H1 (cell line): ENCODE measurements around the gene GPX4. TPM values are rescaled to one million over a fixed set of nuclear protein-coding genes. Genes with fewer than 3 reads are reported as not detected.

Experiments
- BCL11A ChIP-seq, 2 experiments: IDR thresholded peaks; one replicate each; pipeline ENCODE4 v1.6.1; 2011; ENCODE audit warnings: low read depth in 2 of 2, low read length in 2 of 2, mild to moderate bottlenecking in 2 of 2
- CBX5 ChIP-seq: fragments of 300-800, 300-1000 bp; sonication (generic); IDR thresholded peaks from 2 replicates; pipeline ENCODE4 v1.7.1; 2016; ENCODE audit warnings: antibody characterized with exemption, low read length, low read depth
- CEBPB ChIP-seq: IDR thresholded peaks from 2 replicates; pipeline ENCODE4 v1.6.1; 2012; ENCODE audit warnings: low read depth, low read length
- POLR2A ChIP-seq, 2 experiments: IDR thresholded peaks; 1 replicate in 1 of 2; 2 replicates in 1 of 2; pipeline ENCODE4 v1.6.1; 2011; ENCODE audit warnings: low read depth in 2 of 2, low read length in 2 of 2, mild to moderate bottlenecking in 2 of 2; ENCODE audit errors: control extremely low read depth in 1 of 2
- SP4 ChIP-seq: IDR thresholded peaks from 2 replicates; pipeline ENCODE4 v1.6.1; 2012; ENCODE audit warnings: low read length, inconsistent platforms
- SRF ChIP-seq: IDR thresholded peaks from 2 replicates; pipeline ENCODE4 v1.6.1; 2011; ENCODE audit warnings: mild to moderate bottlenecking, low read depth, low read length, moderate library complexity
- polyA plus RNA-seq, 7 experiments: library from polyadenylated mRNA; depleted of rRNA in 3 of 7; stranded (reverse) in 5 of 7; unstranded in 2 of 7; fragments of >200 nt in 5 of 7; fragments of 200-250 nt in 2 of 7; gene quantifications; 1 replicate in 5 of 7; 2 replicates in 1 of 7; 4 replicates in 1 of 7; pipeline versions ENCODE4 v1.2.1 to v1.2.3, GENCODE V29; 2011 to 2013; ENCODE audit warnings: missing spikeins in 2 of 7, mixed read lengths in 2 of 7
- total RNA-seq: library from RNA; stranded (reverse); fragmentation: NEBNext Ultra II Directional; extraction: Animal tissue kit (Norgen Biotek cat#: 25700); gene quantifications from 2 replicates; pipeline ENCODE4 v1.2.1, GENCODE V29; 2021
- TF ChIP-seq, protein P1 (sequence below): IDR thresholded peaks from 2 replicates; pipeline ENCODE4 v1.6.1; 2012; ENCODE audit warnings: low read length, inconsistent platforms
- TF ChIP-seq, protein P2 (sequence below): fragments of 300-600 bp; sonication (generic); IDR thresholded peaks from 2 replicates; pipeline ENCODE4 v1.7.1; 2012; ENCODE audit warnings: low read length, moderate library complexity, mild to moderate bottlenecking, inconsistent platforms; ENCODE audit not compliant: insufficient replicate concordance

Gene GPX4
- total and polyA plus RNA-seq, 2 of the 8 experiments (the other 6 are each of a cell fraction or from before 2014, with no cell fraction given) = 342 to 693 TPM

DNA sequence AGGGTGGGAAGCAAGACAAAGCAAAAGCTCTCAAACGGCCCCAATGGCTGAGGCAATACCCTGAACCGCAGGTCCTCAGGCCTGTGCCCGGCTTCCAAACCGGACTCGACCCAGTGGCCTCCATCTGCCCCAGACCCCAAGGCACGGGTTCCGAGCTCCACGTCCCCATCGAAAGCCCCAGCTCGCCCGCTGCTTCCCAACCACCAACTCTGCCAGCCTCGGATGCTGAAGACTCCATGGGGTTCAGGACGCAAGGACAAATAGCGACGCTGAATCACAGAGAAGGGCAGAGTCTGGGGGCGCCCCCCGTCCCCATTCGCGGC, 9.2 kb upstream of the GPX4 start (continued):
- TF ChIP-seq SP4 (no peak), SRF (no peak), CEBPB (no peak), BCL11A (IDR thresholded peaks at IDR 0.05; ENCODE audit: low read depth in 2 of 2, low read length in 2 of 2) (no peak), POLR2A (IDR thresholded peaks at IDR 0.05; ENCODE audit: control extremely low read depth in 1 of 2, low read depth in 2 of 2, low read length in 2 of 2) (no peak), CBX5 (no peak)
- TF ChIP-seq, protein P1, sequence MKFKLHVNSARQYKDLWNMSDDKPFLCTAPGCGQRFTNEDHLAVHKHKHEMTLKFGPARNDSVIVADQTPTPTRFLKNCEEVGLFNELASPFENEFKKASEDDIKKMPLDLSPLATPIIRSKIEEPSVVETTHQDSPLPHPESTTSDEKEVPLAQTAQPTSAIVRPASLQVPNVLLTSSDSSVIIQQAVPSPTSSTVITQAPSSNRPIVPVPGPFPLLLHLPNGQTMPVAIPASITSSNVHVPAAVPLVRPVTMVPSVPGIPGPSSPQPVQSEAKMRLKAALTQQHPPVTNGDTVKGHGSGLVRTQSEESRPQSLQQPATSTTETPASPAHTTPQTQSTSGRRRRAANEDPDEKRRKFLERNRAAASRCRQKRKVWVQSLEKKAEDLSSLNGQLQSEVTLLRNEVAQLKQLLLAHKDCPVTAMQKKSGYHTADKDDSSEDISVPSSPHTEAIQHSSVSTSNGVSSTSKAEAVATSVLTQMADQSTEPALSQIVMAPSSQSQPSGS = no peak
- TF ChIP-seq, protein P2, sequence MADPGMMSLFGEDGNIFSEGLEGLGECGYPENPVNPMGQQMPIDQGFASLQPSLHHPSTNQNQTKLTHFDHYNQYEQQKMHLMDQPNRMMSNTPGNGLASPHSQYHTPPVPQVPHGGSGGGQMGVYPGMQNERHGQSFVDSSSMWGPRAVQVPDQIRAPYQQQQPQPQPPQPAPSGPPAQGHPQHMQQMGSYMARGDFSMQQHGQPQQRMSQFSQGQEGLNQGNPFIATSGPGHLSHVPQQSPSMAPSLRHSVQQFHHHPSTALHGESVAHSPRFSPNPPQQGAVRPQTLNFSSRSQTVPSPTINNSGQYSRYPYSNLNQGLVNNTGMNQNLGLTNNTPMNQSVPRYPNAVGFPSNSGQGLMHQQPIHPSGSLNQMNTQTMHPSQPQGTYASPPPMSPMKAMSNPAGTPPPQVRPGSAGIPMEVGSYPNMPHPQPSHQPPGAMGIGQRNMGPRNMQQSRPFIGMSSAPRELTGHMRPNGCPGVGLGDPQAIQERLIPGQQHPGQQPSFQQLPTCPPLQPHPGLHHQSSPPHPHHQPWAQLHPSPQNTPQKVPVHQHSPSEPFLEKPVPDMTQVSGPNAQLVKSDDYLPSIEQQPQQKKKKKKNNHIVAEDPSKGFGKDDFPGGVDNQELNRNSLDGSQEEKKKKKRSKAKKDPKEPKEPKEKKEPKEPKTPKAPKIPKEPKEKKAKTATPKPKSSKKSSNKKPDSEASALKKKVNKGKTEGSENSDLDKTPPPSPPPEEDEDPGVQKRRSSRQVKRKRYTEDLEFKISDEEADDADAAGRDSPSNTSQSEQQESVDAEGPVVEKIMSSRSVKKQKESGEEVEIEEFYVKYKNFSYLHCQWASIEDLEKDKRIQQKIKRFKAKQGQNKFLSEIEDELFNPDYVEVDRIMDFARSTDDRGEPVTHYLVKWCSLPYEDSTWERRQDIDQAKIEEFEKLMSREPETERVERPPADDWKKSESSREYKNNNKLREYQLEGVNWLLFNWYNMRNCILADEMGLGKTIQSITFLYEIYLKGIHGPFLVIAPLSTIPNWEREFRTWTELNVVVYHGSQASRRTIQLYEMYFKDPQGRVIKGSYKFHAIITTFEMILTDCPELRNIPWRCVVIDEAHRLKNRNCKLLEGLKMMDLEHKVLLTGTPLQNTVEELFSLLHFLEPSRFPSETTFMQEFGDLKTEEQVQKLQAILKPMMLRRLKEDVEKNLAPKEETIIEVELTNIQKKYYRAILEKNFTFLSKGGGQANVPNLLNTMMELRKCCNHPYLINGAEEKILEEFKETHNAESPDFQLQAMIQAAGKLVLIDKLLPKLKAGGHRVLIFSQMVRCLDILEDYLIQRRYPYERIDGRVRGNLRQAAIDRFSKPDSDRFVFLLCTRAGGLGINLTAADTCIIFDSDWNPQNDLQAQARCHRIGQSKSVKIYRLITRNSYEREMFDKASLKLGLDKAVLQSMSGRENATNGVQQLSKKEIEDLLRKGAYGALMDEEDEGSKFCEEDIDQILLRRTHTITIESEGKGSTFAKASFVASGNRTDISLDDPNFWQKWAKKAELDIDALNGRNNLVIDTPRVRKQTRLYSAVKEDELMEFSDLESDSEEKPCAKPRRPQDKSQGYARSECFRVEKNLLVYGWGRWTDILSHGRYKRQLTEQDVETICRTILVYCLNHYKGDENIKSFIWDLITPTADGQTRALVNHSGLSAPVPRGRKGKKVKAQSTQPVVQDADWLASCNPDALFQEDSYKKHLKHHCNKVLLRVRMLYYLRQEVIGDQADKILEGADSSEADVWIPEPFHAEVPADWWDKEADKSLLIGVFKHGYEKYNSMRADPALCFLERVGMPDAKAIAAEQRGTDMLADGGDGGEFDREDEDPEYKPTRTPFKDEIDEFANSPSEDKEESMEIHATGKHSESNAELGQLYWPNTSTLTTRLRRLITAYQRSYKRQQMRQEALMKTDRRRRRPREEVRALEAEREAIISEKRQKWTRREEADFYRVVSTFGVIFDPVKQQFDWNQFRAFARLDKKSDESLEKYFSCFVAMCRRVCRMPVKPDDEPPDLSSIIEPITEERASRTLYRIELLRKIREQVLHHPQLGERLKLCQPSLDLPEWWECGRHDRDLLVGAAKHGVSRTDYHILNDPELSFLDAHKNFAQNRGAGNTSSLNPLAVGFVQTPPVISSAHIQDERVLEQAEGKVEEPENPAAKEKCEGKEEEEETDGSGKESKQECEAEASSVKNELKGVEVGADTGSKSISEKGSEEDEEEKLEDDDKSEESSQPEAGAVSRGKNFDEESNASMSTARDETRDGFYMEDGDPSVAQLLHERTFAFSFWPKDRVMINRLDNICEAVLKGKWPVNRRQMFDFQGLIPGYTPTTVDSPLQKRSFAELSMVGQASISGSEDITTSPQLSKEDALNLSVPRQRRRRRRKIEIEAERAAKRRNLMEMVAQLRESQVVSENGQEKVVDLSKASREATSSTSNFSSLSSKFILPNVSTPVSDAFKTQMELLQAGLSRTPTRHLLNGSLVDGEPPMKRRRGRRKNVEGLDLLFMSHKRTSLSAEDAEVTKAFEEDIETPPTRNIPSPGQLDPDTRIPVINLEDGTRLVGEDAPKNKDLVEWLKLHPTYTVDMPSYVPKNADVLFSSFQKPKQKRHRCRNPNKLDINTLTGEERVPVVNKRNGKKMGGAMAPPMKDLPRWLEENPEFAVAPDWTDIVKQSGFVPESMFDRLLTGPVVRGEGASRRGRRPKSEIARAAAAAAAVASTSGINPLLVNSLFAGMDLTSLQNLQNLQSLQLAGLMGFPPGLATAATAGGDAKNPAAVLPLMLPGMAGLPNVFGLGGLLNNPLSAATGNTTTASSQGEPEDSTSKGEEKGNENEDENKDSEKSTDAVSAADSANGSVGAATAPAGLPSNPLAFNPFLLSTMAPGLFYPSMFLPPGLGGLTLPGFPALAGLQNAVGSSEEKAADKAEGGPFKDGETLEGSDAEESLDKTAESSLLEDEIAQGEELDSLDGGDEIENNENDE = no peak
